DND-41 (cell line): ENCODE results near the gene CYB561D2.

Source experiments
- ATAC-seq: fragments of 200-7000 bp; cut with Tn5 transposase; 3 replicates; pipeline ENCODE4 v1.9.1; 2021; ENCODE audit warnings: low read depth; ENCODE audit not compliant: insufficient read depth
- DNase-seq: peaks from one replicate; pipeline ENCODE4 v3.0.0-alpha.2; 2020
- H2AFZ ChIP-seq: 2 replicates; pipeline ENCODE4 v1.6.0; 2012; ENCODE audit warnings: low read depth, low read length
- H3K27ac ChIP-seq: 2 replicates; pipeline ENCODE4 v1.5.1; 2012; ENCODE audit warnings: low read length, inconsistent platforms
- H3K27me3 ChIP-seq: fragments of 200-600 bp; sonication (generic); 2 replicates; pipeline ENCODE4 v1.6.0; 2012; ENCODE audit warnings: low read length, mild to moderate bottlenecking, inconsistent platforms; ENCODE audit not compliant: insufficient read depth, poor library complexity
- H3K36me3 ChIP-seq: 2 replicates; pipeline ENCODE4 v1.5.1; 2012; ENCODE audit warnings: low read length, inconsistent platforms; ENCODE audit not compliant: insufficient read depth
- H3K4me1 ChIP-seq: 2 replicates; pipeline ENCODE4 v1.5.1; 2012; ENCODE audit warnings: mild to moderate bottlenecking, low read length; ENCODE audit not compliant: insufficient read depth
- H3K4me2 ChIP-seq: 2 replicates; pipeline ENCODE4 v1.6.0; 2012; ENCODE audit warnings: mild to moderate bottlenecking, moderate library complexity, low read length, inconsistent platforms; ENCODE audit not compliant: insufficient read depth
- H3K4me3 ChIP-seq, 2 experiments: fragments of 200-600 bp in 1 of 2; shearing (Covaris generic) in 1 of 2; 2 replicates each; pipeline ENCODE4 v1.5.1; 2012 to 2016; ENCODE audit warnings: inconsistent platforms in 2 of 2, low read length in 2 of 2, mild to moderate bottlenecking in 2 of 2, low read depth in 1 of 2, moderate library complexity in 1 of 2
- H3K79me2 ChIP-seq: 2 replicates; pipeline ENCODE4 v1.6.0; 2012; ENCODE audit warnings: low read length, inconsistent platforms; ENCODE audit not compliant: insufficient read depth
- H3K9ac ChIP-seq: 2 replicates; pipeline ENCODE4 v1.6.0; 2012; ENCODE audit warnings: low read depth, mild to moderate bottlenecking, inconsistent platforms, low read length, moderate library complexity
- H3K9me3 ChIP-seq: 2 replicates; pipeline ENCODE4 v1.5.1; 2012; ENCODE audit warnings: low read length, moderate library complexity, mild to moderate bottlenecking, inconsistent platforms; ENCODE audit not compliant: insufficient read depth, severe bottlenecking
- H4K20me1 ChIP-seq: 2 replicates; pipeline ENCODE4 v1.6.0; 2012; ENCODE audit warnings: low read length; ENCODE audit not compliant: insufficient read depth
- EZH2 ChIP-seq: IDR thresholded peaks from 3 replicates; pipeline ENCODE4 v1.6.1; 2012; ENCODE audit warnings: borderline replicate concordance, low read depth, mild to moderate bottlenecking, moderate library complexity, low read length, inconsistent platforms; ENCODE audit not compliant: severe bottlenecking
- TF ChIP-seq, protein P1 (sequence below): IDR thresholded peaks from 2 replicates; pipeline ENCODE4 v1.5.1; 2012; ENCODE audit warnings: borderline replicate concordance, low read length, moderate library complexity, mild to moderate bottlenecking; ENCODE audit not compliant: poor library complexity, severe bottlenecking; ENCODE audit errors: extremely low read depth

CYB561D2 gene

DNA sequence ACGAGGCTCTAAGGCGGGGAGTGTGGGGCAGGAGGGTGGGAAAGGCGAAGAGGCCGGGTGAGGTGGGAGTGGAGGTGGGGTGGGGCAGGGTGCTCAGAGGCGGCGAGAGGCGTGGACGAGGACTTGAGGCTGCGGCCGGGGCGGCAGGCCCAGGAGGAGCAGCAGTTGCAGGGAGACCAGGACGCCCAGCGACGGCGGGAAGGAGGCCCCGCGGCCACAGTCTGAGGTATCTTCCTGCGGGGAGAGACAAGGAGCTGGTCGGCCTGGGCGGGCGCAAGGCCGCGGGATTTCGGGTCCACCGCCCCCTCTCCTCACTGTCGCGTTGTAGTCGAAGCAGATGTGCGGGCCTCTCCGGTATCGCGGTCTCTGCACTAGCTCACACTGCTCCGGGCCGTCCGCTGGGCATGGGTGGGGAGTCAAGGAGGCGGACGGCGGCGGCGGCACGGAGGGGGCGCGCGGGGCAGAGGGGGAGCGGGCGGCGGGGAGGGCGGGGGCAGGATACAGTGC, 14.0 kb downstream of the CYB561D2 start:
- Histone ChIP-seq H3K36me3 (no peaks in the 10 kb centered on the region), H4K20me1 (0 out of 2 replicates have a peak, but pooled peaks cover 4% of the 10 kb centered on the region), H3K79me2 (no peaks in the 10 kb centered on the region), H3K9me3 (no peaks in the 10 kb centered on the region), H3K4me3 (no peak overlapping the region), H3K27me3 (no peaks in the 10 kb centered on the region), H3K4me1 (peaks cover 13% of the 10 kb centered on the region), H3K4me2 (no peak overlapping the region), H2AFZ (no peak overlapping the region), H3K27ac (no peak overlapping the region), H3K9ac (no peak overlapping the region)
- ATAC-seq (no peak), DNase-seq (no peak)
- TF ChIP-seq EZH2 = no peak
- TF ChIP-seq, protein P1, sequence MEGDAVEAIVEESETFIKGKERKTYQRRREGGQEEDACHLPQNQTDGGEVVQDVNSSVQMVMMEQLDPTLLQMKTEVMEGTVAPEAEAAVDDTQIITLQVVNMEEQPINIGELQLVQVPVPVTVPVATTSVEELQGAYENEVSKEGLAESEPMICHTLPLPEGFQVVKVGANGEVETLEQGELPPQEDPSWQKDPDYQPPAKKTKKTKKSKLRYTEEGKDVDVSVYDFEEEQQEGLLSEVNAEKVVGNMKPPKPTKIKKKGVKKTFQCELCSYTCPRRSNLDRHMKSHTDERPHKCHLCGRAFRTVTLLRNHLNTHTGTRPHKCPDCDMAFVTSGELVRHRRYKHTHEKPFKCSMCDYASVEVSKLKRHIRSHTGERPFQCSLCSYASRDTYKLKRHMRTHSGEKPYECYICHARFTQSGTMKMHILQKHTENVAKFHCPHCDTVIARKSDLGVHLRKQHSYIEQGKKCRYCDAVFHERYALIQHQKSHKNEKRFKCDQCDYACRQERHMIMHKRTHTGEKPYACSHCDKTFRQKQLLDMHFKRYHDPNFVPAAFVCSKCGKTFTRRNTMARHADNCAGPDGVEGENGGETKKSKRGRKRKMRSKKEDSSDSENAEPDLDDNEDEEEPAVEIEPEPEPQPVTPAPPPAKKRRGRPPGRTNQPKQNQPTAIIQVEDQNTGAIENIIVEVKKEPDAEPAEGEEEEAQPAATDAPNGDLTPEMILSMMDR = no peak

DNA sequence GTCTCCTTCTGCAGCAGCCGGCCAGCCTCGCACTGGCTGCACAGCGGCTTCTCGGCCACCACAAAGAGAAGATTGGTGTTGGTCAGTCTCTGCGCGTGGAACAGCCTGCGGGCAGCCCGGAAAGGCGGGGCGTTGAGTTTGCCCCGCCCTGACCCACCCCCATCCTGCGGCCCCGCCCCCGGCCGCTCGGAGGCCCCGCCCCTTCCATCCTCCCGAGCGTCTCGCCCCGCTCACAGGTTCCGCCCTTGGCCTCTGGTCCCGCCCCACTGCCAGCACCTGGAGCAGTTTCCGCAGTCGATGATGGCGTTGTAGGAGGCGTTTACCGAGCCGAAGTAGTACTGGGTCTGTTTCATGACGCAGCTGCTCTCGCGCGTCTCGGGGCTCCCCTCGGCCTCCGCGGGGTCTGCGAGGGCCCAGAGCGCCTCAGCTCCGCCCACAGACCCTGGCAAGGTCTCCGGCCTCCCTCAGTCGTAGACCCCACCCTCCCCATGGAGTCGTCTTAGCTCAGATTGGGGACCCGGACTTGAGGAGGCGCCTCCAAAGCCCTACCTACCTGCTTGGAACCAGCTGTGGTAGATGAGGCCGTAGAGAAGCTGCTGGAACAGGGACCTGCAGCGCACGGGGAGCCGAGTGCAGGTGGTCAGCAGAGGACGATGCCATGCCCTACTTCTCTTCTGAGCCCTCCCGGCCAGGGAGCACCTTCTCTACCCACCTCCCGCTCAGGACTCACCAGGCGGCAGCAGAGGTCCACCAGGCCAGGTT, 14.6 kb downstream of the CYB561D2 start:
- peak overlapping the region; percentile 51 for H3K4me2 ChIP-seq
- 0 out of 2 replicates have a peak, but pooled peaks cover 4% of the 10 kb centered on the region for H4K20me1 ChIP-seq
- DNase-seq (peak; percentile 80), ATAC-seq (peak; percentile 88)
- H3K27me3 ChIP-seq = no peaks in the 10 kb centered on the region
- H3K27ac ChIP-seq = no peak overlapping the region
- H3K4me1 ChIP-seq = peaks cover 7% of the 10 kb centered on the region
- H3K36me3 ChIP-seq = no peaks in the 10 kb centered on the region
- TF ChIP-seq, protein P1 = no peak
- TF ChIP-seq EZH2 = no peak
- H3K9ac ChIP-seq = peak overlapping the region; percentile 9; the same call in 1 of the 2 replicates
- no peaks in the 10 kb centered on the region for H3K79me2 ChIP-seq
- H3K4me3 ChIP-seq = peak overlapping the region in 1 of 2 experiments; percentile 25; a peak in 2 of 4 replicates
- peak overlapping the region; percentile 4; the same call in 1 of the 2 replicates for H2AFZ ChIP-seq
- H3K9me3 ChIP-seq = no peaks in the 10 kb centered on the region

DNA sequence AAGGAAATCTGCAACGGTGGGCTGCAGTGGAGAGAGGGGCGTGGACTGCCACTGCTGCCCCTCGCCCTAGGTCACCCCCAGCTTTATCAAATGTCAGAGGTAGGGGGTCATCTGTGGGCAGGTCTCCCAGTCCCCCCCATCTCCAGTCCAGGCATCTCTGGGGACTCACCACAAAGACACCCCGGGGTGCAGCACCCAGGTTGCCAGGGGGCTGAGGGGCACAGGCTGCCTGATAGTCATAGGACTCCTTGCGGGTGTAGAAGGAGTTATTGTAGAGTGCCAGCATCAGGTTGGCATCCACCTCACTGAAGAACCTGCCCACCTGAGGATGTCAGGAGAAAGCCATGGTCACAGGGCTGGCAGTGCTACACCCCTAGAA, 15.2 kb downstream of the CYB561D2 start:
- H3K27me3 ChIP-seq = no peaks in the 10 kb centered on the region
- 0 out of 2 replicates have a peak, but pooled peaks cover 4% of the 10 kb centered on the region for H4K20me1 ChIP-seq
- no peak overlapping the region; a peak in 1 of 4 replicates for H3K4me3 ChIP-seq
- H3K4me1 ChIP-seq = peaks cover 7% of the 10 kb centered on the region
- DNase-seq = no peak
- H3K4me2 ChIP-seq = peak overlapping the region; percentile 51; the same call in 1 of the 2 replicates
- no peak overlapping the region for H2AFZ ChIP-seq
- peak overlapping the region; percentile 9; the same call in 1 of the 2 replicates for H3K9ac ChIP-seq
- H3K9me3 ChIP-seq = no peaks in the 10 kb centered on the region
- H3K36me3 ChIP-seq = no peaks in the 10 kb centered on the region
- no peaks in the 10 kb centered on the region for H3K79me2 ChIP-seq
- ATAC-seq = no peak
- H3K27ac ChIP-seq = no peak overlapping the region
- no peak for TF ChIP-seq EZH2
- TF ChIP-seq, protein P1 = no peak
